ENCODE measurements around the gene C2orf80.

DNA sequence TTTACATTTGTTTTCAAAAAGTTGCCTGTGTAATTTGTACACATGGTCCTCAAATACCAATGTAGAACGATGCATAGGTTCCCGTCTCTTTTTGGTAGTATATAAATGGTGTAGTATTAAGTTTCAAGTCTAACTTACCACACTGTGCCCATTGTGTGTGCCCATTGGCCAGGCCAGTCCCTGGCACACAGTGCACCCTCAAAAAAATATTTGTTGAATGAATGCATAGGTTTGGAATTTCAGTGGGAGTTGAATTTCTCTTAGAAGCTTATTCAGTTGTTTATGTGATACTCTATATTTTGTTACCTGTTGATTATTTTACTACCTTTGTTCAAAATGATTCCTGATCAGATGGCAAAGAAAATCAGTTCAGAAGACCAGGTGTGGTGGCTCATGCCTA, 35.0 kb upstream of the C2orf80 start:
- TF ChIP-seq, protein P1, sequence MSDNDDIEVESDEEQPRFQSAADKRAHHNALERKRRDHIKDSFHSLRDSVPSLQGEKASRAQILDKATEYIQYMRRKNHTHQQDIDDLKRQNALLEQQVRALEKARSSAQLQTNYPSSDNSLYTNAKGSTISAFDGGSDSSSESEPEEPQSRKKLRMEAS (IDR thresholded peaks at IDR 0.05; ENCODE audit: insufficient read depth, insufficient read length), result no peak
- TF ChIP-seq, protein P2, sequence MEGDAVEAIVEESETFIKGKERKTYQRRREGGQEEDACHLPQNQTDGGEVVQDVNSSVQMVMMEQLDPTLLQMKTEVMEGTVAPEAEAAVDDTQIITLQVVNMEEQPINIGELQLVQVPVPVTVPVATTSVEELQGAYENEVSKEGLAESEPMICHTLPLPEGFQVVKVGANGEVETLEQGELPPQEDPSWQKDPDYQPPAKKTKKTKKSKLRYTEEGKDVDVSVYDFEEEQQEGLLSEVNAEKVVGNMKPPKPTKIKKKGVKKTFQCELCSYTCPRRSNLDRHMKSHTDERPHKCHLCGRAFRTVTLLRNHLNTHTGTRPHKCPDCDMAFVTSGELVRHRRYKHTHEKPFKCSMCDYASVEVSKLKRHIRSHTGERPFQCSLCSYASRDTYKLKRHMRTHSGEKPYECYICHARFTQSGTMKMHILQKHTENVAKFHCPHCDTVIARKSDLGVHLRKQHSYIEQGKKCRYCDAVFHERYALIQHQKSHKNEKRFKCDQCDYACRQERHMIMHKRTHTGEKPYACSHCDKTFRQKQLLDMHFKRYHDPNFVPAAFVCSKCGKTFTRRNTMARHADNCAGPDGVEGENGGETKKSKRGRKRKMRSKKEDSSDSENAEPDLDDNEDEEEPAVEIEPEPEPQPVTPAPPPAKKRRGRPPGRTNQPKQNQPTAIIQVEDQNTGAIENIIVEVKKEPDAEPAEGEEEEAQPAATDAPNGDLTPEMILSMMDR (IDR thresholded peaks at IDR 0.05; ENCODE audit: extremely low read depth in 1 of 2, insufficient read depth in 1 of 2, low read depth in 1 of 2, low read length in 2 of 2), result no peak
- TF ChIP-seq EZH2 (IDR thresholded peaks at IDR 0.05; ENCODE audit: borderline replicate concordance, low read depth, low read length, severe bottlenecking), result no peak
- no peak for TF ChIP-seq POLR2AphosphoS5 (IDR thresholded peaks at IDR 0.05; ENCODE audit: insufficient read depth, low read depth, low read length)
- TF ChIP-seq POLR2A (IDR thresholded peaks at IDR 0.05; ENCODE audit: low read depth, low read length), result no peak
- no peak for TF ChIP-seq FOS (IDR thresholded peaks at IDR 0.05; ENCODE audit: borderline replicate concordance, insufficient read depth, low read length)
- no peak for TF ChIP-seq JUN (IDR thresholded peaks at IDR 0.05; ENCODE audit: borderline replicate concordance, insufficient read depth, insufficient read length, low read depth)
- TF ChIP-seq MYC (IDR thresholded peaks at IDR 0.05; ENCODE audit: low read depth, low read length), result no peak
